Liver (tissue), 3 donors: Measurements from ENCODE around the gene KLF2.

ENCODE experiments used
- ATF3 ChIP-seq: IDR thresholded peaks from 2 replicates; pipeline ENCODE4 v1.6.1; 2016; ENCODE audit warnings: antibody characterized with exemption
- CTCF ChIP-seq: fragments of 150-350 bp; IDR thresholded peaks from 2 replicates; pipeline ENCODE4 v1.5.1; 2017; ENCODE audit warnings: improper control_type of control experiment, low read depth, low read length; ENCODE audit not compliant: missing input control
- NR2F2 ChIP-seq: IDR thresholded peaks from 2 replicates; pipeline ENCODE4 v1.6.1; 2016; ENCODE audit warnings: antibody characterized with exemption
- RAD21 ChIP-seq, 2 donors: IDR thresholded peaks; 2 replicates each; pipeline ENCODE4 v1.6.1; 2016; ENCODE audit warnings: antibody characterized with exemption in 2 of 2, mild to moderate bottlenecking in 2 of 2
- REST ChIP-seq: IDR thresholded peaks from 2 replicates; pipeline ENCODE4 v1.6.1; 2016; ENCODE audit warnings: antibody characterized with exemption, mild to moderate bottlenecking
- TAF1 ChIP-seq: conservative IDR thresholded peaks from 2 replicates; pipeline ENCODE4 v1.6.1; 2016; ENCODE audit warnings: antibody characterized with exemption, mild to moderate bottlenecking
- YY1 ChIP-seq: IDR thresholded peaks from 2 replicates; pipeline ENCODE4 v1.6.1; 2016; ENCODE audit warnings: antibody characterized with exemption, mild to moderate bottlenecking
- donor health status: healthy.
- donor health status: healthy.

GRCh38 chr19:16309643-16310042 is 15.0 kb upstream of the KLF2 start:
- TF ChIP-seq CTCF, result no peak
- no peak for TF ChIP-seq REST
- TF ChIP-seq ATF3, result no peak
- TF ChIP-seq TAF1, result no peak
- no peak for TF ChIP-seq YY1
- TF ChIP-seq RAD21 (IDR thresholded peaks at IDR 0.05), result no peak
- TF ChIP-seq NR2F2, result no peak
